HG03520 (cell line): ENCODE measurements around the gene TMEM120A.
A peak's percentile ranks its signal among the peaks of the same experiment; 100 is the strongest.
"Not testable (repeated sequence)": the region's sequence is repeated elsewhere in the genome, so short reads cannot be mapped to it uniquely, and the experiment has no call there.

Experiments used
- ATAC-seq: cut with Tn5 transposase; IDR thresholded peaks from one replicate; pipeline ENCODE4 v1.9.1; 2021; ENCODE audit warnings: mild to moderate bottlenecking, moderate library complexity; ENCODE audit not compliant: unreplicated experiment

TMEM120A gene

DNA sequence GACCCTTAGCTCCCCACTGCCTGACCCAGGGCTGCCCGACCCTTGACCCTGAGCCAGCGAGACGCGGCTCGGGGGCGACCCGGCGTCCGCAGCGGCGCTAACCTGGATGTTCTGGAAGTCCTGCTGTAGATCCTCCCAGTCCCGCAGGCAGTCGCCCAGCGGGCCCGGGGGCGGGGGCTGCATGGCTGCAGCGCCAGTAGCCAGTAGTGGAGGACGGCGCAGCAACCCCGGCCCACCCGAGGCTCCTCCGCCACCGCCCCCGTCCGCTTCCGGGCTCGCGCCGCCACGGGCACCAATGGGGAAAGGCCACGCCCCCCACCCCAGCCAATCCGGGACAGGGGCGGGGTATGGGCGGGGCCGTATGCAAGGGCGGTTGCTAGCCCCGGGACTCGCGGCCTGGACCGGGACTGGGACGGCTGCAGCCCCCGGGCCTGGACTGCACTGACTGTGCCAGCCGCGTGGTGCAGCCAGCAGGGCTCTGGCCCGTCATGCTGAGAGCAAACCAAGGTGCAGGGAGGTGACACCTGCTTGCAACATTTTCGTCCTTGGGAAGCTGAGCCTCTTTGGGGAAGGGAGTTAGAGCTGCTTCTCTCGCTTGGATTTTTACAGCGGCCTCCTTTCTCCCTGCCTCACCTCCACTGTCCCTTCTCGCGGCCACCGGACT lies at the start of gene TMEM120A:
TMEM120A (minus strand) TSS at position 208 of the 664 bp plus-strand sequence; CDS start at position 183, 25 bp downstream.
- peak; percentile 93 for ATAC-seq

DNA sequence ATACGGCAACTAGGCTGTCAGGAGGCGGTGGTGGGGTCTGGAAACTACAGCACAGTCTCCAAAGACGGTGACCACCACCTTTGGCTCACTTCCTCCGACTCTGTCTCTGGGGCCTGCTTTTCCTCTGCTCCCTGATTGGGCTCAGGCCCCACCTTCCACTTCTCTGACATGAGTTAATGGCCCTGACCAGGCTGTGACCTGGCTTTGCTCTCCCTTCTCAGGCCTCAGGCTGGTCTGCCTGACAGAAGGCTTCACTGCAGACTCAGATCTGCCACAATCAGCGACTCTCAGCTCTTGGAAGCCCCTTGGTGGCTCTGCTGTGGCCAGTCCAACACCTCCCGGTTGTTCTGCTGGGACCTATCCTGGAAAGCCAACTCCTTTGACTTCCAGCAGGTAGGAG lies 45.7 kb upstream of the TMEM120A start:
- no peak for ATAC-seq

GRCh38 chr7:76037310-76037709 lies 42.9 kb upstream of the TMEM120A start:
- no peak for ATAC-seq

GRCh38 chr7:76031964-76032363 lies 37.6 kb upstream of the TMEM120A start:
- ATAC-seq = no peak

DNA sequence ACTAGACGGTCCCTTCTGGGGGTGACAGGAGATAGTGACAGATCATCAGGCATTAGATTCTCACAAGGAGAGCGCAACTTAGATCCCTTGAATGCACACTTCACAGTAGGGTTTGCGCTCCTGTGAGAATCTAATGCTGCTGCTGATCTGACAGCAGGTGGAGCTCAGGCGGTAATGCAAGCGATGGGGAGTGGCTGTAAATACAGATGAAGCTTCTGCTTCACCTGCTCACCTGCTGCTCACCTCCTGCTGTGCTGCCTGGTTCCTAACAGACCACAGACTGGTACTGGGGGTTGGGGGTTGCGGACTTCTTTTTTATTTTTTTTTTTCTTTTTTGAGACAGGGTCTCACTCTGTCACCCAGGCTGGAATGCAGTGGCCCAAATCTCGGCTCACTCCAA lies 35.3 kb upstream of the TMEM120A start:
- ATAC-seq = not testable (repeated sequence)

DNA sequence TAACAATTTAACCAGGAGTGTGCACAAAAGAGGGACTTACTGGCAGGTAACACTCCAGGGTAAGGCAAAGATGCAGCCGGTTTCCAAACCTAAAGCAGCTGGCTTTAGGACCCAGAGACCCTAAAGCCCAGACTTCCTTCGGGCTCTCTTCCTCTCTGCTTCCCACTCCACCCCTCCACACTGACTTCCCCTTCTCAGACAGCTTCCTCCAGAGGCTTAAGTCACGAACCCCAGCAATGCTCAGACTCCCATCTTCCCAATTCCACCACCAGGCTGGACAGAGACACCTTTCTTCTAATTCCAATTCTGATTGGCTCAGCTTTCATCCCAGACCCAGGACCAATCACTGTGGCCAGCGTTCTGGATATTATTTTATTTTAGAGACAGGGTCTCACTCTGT lies 28.6 kb upstream of the TMEM120A start:
- no peak for ATAC-seq

GRCh38 chr7:76022026-76022780 lies 27.8 kb upstream of the TMEM120A start:
- no peak for ATAC-seq

- ATAC-seq = no peak
Measured at GRCh38 chr7:76020031-76020714, 25.8 kb upstream of the TMEM120A start.

GRCh38 chr7:76018520-76018919 lies 24.1 kb upstream of the TMEM120A start:
- not testable (repeated sequence) for ATAC-seq

GRCh38 chr7:76016191-76016947 lies 22.0 kb upstream of the TMEM120A start:
- ATAC-seq = no peak

DNA sequence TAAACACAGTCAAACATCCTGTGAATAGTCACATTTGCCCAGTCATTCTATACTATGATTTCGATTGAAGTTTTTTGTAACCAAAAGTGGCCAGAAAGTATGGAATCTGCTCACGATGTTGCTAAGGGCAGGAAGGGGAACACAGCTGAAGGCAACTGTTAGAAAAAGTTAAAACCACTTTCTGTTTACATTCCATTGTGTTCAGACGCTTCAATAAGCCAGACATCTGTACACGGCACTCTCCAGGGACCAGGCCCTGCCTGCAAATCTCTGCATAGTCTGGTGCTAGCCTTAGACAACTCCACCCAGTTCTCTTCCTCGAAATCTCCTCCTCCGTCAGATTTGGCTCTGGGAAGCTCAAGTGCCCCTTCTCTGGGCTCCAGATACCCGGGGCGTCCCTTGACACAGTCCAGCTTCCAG lies 17.1 kb upstream of the TMEM120A start:
- ATAC-seq = no peak

DNA sequence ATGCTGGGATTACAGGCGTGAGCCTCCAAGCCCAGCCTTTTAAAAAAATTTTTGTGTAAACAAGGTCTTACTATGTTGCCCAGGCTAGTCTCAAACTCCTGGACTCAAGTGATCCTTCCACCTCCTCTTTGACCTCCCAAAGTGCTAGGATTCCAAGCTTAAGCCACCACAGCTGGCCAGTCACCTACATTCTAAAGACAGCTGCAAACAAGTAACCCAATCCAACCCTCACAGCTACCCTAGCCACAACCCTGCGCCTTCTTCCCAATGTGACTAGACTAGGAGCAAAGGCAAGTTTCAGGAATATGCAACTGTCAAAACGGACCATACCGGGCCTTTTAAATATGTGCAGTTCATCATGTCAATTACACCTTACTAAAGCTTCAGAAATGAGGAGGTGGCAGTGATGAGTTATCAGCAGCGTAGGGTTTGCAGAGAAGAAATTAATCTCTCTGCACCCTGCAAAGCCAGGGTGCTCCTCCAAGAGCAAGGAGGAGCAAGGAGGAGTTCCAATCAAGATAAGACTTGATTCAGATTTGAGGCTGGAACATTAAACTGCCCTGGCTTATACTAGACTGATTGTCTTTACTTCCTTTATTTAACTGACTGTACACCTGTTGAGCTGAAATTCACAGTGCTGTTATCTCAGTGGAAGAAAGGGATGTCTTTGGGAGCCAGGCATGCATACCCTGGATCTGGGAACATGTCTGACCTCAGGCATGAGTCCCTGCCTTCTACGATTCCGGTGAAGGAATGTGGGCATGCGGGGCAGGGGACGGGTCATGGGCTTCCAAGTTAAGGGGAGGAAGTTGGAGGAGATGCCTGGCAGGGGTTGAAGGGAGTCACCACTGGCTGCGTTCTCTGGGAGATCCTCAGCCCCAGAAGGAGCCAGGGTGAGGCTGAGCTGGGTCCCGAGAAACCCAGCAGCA lies 15.5 kb upstream of the TMEM120A start:
- ATAC-seq = no peak

- ATAC-seq = no peak
Measured at GRCh38 chr7:76008156-76008687, 13.8 kb upstream of the TMEM120A start.

DNA sequence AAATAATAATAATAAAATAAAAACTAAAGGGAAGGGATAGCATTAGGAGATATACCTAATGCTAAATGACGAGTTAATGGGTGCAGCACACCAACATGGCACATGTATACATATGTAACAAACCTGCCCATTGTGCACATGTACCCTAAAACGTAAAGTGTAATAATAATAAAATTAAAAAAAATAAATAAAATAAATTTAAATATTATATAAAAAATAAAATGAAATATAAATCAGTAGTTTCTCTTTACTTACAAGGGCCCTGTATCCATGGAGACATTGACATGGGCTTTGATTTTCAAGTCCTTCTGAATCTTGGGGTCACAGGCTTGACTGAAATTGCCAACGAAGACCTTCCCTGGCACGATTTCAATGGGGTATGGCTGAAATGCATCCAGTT lies 10.6 kb upstream of the TMEM120A start:
- ATAC-seq = not testable (repeated sequence)

DNA sequence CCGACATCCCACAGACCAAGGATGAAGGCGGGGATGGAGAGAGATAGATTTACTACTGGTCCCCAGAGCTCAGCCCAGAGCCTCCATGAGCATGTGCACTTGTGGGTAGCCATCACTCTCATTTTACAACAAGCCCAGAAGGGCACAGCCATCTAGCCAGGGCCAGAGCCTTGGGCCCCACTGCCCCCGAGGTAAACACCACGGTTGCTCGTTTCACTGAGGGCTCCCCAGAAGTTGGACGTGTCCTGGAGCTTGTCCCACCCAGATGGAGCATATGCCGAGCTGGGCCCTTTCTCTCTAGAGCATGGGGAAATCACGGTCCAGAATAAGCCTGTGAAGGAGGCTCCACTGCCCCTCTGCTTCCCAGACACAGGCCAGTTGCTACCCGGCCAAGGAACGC lies 9.0 kb upstream of the TMEM120A start:
- no peak for ATAC-seq

DNA sequence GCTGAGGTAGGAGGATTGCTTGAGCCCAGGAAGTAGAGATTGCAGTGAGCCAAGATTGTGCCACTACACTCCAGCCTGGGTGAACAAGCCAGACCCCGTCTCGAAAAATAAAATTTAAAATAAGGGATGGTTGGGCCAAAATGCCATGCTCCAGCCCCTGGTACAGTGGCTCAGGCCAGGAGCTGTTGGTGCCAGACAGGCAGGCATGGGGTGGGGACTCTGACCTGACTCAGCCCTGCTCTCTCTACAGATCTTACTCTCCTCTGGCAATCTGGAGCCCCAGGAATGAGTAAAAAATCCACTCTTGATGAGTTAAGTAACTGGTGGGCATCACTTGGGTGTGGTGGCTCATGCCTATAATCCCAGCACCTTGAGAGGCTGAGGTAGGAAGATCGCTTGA lies 8.4 kb upstream of the TMEM120A start:
- ATAC-seq = no peak

DNA sequence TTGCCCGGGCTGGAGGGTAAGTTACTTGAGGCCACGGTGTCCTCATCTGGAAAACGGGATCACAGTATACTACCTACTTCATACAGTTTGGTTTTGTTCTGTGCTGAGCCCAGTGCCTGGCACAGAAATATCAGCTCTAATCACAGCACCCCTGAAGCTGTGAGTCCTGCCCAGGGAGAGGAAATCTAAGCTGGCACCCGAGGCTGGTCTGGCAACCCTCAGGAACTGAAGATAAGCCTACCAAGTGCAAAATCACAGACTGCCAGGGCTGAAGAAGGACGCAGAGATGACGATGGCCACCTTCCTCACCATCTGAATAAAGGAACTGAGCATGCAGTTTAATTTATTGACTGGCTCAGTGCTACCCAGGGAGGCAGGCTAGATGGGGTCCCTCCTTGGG lies 7.7 kb upstream of the TMEM120A start:
- ATAC-seq = no peak

DNA sequence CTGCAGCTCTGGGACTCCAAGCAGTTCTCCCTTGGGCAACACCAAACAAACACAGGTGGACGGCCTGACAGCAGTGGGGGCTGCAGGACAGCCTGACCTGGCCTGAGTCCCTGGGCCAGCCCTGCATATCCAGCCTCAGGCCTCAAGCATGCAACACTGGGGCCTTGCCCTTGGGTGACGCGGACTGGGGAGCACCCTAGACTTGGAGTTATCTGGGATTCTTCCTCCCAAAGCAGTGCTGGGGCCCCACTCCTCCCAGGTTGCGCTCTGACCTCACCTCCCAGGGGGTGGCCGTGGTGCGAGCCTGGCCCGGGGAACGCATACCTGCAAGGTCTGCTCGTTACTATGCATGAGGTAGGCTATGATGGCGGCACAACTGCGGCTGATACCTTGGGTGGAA lies 6.2 kb upstream of the TMEM120A start:
- ATAC-seq = no peak

DNA sequence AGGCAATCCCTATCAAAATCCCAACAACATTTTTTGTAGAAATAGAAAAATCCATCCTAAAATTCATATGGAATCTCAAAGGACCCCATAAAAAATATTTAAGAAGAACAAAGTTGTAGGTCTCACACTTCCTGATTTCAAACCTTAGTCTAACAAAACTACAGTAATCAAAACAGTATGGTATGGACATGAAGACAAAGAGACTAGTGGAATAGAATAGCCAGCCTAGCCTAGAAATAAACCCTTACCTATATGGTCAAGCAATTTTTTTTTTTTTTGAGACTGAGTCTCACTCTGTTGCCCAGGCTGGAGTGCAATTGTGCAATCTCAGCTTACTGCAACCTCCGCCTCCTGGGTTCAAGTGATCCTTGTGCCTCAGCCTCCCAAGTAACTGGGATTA lies 3.6 kb upstream of the TMEM120A start:
- no peak for ATAC-seq

DNA sequence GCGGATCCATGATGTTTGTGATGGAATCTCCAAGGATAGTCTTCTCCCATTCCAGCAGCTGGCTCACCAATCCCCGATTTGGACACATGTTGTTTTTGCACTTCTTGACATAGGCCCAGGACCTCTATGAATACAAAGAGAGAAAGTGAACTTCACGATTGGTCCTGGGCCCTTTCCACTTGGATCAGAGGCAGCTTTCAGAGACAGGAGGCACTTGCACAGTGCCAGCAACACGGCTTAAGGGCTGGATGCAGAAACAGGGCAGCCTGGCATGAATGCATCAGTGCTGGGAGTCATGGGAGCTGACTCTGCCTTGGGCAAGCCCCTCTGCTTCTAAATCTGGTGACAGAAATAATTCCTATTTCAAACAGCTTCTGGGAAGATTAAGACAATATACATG lies 2.1 kb upstream of the TMEM120A start:
- ATAC-seq = no peak
